A673 (cell line): Measurements from ENCODE around the gene PLOD2.

Experiments
- EZH2 ChIP-seq: fragments of 200-600 bp; sonication (generic); IDR thresholded peaks from 2 replicates; pipeline ENCODE4 v1.6.1; 2017; ENCODE audit warnings: borderline replicate concordance, low read depth, mild to moderate bottlenecking, mixed read lengths, antibody characterized with exemption, low read length; ENCODE audit not compliant: poor library complexity, severe bottlenecking
- TF ChIP-seq, protein P1 (sequence below): fragments of 300-800, 200-600 bp; sonication (generic); conservative IDR thresholded peaks from 2 replicates; pipeline ENCODE4 v1.5.1; 2017; ENCODE audit warnings: low read depth, mild to moderate bottlenecking, antibody characterized with exemption, low read length, moderate library complexity, mixed read lengths

GRCh38 chr3:146159616-146160320 lies 1.2 kb downstream of the PLOD2 start:
- TF ChIP-seq EZH2 = no peak
- TF ChIP-seq, protein P1, sequence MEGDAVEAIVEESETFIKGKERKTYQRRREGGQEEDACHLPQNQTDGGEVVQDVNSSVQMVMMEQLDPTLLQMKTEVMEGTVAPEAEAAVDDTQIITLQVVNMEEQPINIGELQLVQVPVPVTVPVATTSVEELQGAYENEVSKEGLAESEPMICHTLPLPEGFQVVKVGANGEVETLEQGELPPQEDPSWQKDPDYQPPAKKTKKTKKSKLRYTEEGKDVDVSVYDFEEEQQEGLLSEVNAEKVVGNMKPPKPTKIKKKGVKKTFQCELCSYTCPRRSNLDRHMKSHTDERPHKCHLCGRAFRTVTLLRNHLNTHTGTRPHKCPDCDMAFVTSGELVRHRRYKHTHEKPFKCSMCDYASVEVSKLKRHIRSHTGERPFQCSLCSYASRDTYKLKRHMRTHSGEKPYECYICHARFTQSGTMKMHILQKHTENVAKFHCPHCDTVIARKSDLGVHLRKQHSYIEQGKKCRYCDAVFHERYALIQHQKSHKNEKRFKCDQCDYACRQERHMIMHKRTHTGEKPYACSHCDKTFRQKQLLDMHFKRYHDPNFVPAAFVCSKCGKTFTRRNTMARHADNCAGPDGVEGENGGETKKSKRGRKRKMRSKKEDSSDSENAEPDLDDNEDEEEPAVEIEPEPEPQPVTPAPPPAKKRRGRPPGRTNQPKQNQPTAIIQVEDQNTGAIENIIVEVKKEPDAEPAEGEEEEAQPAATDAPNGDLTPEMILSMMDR = no peak
